HepG2 (cell line): ENCODE results near the gene ATP2C2. TPM values are rescaled to one million over a fixed set of nuclear protein-coding genes. Genes with fewer than 3 reads are reported as not detected.

Experiments
- KDM3A ChIP-seq: IDR thresholded peaks from 2 replicates; pipeline ENCODE4 v1.6.1; 2018; ENCODE audit warnings: low read depth, missing compliant biosample characterization
- NRL ChIP-seq: sonication (generic); formaldehyde crosslinking; IDR thresholded peaks from 2 replicates; pipeline ENCODE4 v1.5.0; 2020; ENCODE audit warnings: missing genetic modification reagents, mild to moderate bottlenecking, moderate library complexity, borderline replicate concordance
- SALL2 ChIP-seq: sonication (generic); formaldehyde crosslinking; IDR thresholded peaks from 2 replicates; pipeline ENCODE4 v1.8.1; 2023; ENCODE audit warnings: mild to moderate bottlenecking, missing genetic modification reagents, inconsistent platforms
- ZBTB20 ChIP-seq: sonication (generic); formaldehyde crosslinking; IDR thresholded peaks from 2 replicates; pipeline ENCODE4 v1.8.1; 2023; ENCODE audit warnings: missing genetic modification reagents, low read depth, mild to moderate bottlenecking, borderline replicate concordance
- ZFP37 ChIP-seq: sonication (generic); formaldehyde crosslinking; IDR thresholded peaks from 2 replicates; pipeline ENCODE4 v1.4.0; 2020; ENCODE audit warnings: missing genetic modification reagents, borderline replicate concordance
- ZNF230 ChIP-seq: sonication (generic); formaldehyde crosslinking; IDR thresholded peaks from 2 replicates; pipeline ENCODE4 v1.4.0; 2020; ENCODE audit warnings: mild to moderate bottlenecking, missing genetic modification reagents
- ZNF367 ChIP-seq: sonication (generic); formaldehyde crosslinking; IDR thresholded peaks from 2 replicates; pipeline ENCODE4 v1.4.0; 2020; ENCODE audit warnings: missing genetic modification reagents, borderline replicate concordance
- ZNF550 ChIP-seq: sonication (generic); formaldehyde crosslinking; IDR thresholded peaks from 2 replicates; pipeline ENCODE4 v1.4.0; 2020; ENCODE audit warnings: mild to moderate bottlenecking, missing genetic modification reagents, borderline replicate concordance
- ZNF678 ChIP-seq: sonication (generic); formaldehyde crosslinking; IDR thresholded peaks from 2 replicates; pipeline ENCODE4 v1.4.0; 2020; ENCODE audit warnings: mild to moderate bottlenecking, missing genetic modification reagents
- polyA plus RNA-seq, 8 experiments: library from polyadenylated mRNA; depleted of rRNA in 3 of 8; stranded (reverse) in 7 of 8; unstranded in 1 of 8; fragments of >200 nt; fragmentation: Illumina TruSeq in 4 of 8; extraction: Trizol in 4 of 8; gene quantifications; 2 replicates each; pipeline versions ENCODE4 v1.2.1 to v1.2.3, GENCODE V29; 2011 to 2016; ENCODE audit warnings: low read depth in 4 of 8, missing spikeins in 1 of 8, mixed read lengths in 1 of 8; ENCODE audit not compliant: insufficient read depth in 1 of 8
- total RNA-seq, 5 experiments: library from RNA; depleted of rRNA; stranded (reverse); fragments of >200 nt; fragmentation: Illumina TruSeq; extraction: Trizol; gene quantifications; 2 replicates each; pipeline ENCODE4 v1.2.3, GENCODE V29; 2016; ENCODE audit warnings: low read depth in 1 of 5
- TF ChIP-seq, protein P1 (sequence below): sonication (generic); formaldehyde crosslinking; conservative IDR thresholded peaks from 2 replicates; pipeline ENCODE4 v1.8.0; 2022; ENCODE audit warnings: mild to moderate bottlenecking, moderate library complexity, missing genetic modification reagents
- TF ChIP-seq, protein P2 (sequence below), 2 experiments: sonication (generic) in 1 of 2; formaldehyde crosslinking in 1 of 2; IDR thresholded peaks; 2 replicates each; pipeline versions ENCODE4 v1.4.0 to v1.6.1; 2018 to 2020; ENCODE audit warnings: missing genetic modification reagents in 2 of 2, borderline replicate concordance in 1 of 2, low read depth in 1 of 2, mild to moderate bottlenecking in 1 of 2, missing biosample characterization in 1 of 2
- TF ChIP-seq, protein P3 (sequence below), 2 experiments: fragments of 450-650 bp in 1 of 2; sonication (generic) in 1 of 2; formaldehyde crosslinking in 1 of 2; IDR thresholded peaks; 2 replicates each; pipeline versions ENCODE4 v1.6.1 to v1.8.0; 2016 to 2022; ENCODE audit warnings: antibody characterized with exemption in 1 of 2, mild to moderate bottlenecking in 1 of 2, missing genetic modification reagents in 1 of 2
- TF ChIP-seq, protein P4 (sequence below): sonication (generic); formaldehyde crosslinking; IDR thresholded peaks from 2 replicates; pipeline ENCODE4 v1.5.0; 2020; ENCODE audit warnings: mild to moderate bottlenecking, missing genetic modification reagents, moderate library complexity

The ATP2C2 gene
- total and polyA plus RNA-seq, 2 of the 13 experiments (the other 11 are each of a cell fraction or from before 2014, with no cell fraction given) = 0.07 TPM; not detected in 1

DNA sequence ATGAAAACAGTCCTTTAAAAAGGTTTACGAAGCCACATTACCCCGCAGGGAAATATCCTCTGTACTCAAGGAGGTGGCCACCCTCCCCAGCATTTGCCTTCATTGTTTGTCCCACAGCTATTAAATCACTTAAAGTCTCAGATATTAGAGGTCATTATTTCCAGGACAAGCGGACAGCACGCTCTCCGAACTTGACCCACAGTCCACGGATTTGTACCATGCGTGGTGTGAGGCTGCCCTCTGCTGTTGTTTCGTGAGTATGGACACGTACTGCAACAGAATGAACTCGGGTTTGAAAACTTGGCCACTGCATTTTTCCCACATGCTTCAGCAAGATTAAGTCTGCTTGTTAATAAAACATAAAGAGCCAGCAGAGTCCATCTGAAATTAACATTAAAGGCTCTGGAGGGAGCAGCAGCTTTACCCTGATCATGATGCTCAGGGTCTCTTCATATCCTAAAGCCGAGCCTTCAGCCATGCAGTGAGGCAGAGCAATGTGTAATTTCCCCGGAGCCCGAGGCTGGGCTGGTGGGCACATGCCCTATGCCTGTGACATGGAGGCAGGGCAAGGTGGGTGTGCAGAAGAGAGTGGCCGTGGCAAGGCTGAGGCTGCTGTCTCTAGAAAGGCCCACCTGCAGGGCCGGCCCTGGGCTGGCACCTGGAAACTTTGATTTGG, 116.4 kb downstream of the ATP2C2 start (continued):
- TF ChIP-seq, protein P1, sequence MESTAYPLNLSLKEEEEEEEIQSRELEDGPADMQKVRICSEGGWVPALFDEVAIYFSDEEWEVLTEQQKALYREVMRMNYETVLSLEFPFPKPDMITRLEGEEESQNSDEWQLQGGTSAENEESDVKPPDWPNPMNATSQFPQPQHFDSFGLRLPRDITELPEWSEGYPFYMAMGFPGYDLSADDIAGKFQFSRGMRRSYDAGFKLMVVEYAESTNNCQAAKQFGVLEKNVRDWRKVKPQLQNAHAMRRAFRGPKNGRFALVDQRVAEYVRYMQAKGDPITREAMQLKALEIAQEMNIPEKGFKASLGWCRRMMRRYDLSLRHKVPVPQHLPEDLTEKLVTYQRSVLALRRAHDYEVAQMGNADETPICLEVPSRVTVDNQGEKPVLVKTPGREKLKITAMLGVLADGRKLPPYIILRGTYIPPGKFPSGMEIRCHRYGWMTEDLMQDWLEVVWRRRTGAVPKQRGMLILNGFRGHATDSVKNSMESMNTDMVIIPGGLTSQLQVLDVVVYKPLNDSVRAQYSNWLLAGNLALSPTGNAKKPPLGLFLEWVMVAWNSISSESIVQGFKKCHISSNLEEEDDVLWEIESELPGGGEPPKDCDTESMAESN = no peak
- TF ChIP-seq NRL (no peak), SALL2 (CRISPR knock-in tag) (no peak), ZNF367 (CRISPR knock-in tag) (no peak), ZFP37 (CRISPR knock-in tag) (no peak), ZNF550 (CRISPR knock-in tag) (no peak), KDM3A (CRISPR knock-in tag) (0 out of 2 replicates have a peak, but pooled peaks have one; percentile 41), ZBTB20 (CRISPR knock-in tag) (no peak), ZNF678 (CRISPR knock-in tag) (no peak), ZNF230 (CRISPR knock-in tag) (no peak)
- TF ChIP-seq, protein P2, sequence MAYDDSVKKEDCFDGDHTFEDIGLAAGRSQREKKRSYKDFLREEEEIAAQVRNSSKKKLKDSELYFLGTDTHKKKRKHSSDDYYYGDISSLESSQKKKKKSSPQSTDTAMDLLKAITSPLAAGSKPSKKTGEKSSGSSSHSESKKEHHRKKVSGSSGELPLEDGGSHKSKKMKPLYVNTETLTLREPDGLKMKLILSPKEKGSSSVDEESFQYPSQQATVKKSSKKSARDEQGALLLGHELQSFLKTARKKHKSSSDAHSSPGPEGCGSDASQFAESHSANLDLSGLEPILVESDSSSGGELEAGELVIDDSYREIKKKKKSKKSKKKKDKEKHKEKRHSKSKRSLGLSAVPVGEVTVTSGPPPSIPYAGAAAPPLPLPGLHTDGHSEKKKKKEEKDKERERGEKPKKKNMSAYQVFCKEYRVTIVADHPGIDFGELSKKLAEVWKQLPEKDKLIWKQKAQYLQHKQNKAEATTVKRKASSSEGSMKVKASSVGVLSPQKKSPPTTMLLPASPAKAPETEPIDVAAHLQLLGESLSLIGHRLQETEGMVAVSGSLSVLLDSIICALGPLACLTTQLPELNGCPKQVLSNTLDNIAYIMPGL (CRISPR knock-in tag; IDR thresholded peaks at IDR 0.05; ENCODE audit: borderline replicate concordance in 1 of 2, low read depth in 1 of 2) = 0 out of 4 replicates have a peak, but pooled peaks of 1 of the 2 experiments have one; percentile 47
- TF ChIP-seq, protein P3, sequence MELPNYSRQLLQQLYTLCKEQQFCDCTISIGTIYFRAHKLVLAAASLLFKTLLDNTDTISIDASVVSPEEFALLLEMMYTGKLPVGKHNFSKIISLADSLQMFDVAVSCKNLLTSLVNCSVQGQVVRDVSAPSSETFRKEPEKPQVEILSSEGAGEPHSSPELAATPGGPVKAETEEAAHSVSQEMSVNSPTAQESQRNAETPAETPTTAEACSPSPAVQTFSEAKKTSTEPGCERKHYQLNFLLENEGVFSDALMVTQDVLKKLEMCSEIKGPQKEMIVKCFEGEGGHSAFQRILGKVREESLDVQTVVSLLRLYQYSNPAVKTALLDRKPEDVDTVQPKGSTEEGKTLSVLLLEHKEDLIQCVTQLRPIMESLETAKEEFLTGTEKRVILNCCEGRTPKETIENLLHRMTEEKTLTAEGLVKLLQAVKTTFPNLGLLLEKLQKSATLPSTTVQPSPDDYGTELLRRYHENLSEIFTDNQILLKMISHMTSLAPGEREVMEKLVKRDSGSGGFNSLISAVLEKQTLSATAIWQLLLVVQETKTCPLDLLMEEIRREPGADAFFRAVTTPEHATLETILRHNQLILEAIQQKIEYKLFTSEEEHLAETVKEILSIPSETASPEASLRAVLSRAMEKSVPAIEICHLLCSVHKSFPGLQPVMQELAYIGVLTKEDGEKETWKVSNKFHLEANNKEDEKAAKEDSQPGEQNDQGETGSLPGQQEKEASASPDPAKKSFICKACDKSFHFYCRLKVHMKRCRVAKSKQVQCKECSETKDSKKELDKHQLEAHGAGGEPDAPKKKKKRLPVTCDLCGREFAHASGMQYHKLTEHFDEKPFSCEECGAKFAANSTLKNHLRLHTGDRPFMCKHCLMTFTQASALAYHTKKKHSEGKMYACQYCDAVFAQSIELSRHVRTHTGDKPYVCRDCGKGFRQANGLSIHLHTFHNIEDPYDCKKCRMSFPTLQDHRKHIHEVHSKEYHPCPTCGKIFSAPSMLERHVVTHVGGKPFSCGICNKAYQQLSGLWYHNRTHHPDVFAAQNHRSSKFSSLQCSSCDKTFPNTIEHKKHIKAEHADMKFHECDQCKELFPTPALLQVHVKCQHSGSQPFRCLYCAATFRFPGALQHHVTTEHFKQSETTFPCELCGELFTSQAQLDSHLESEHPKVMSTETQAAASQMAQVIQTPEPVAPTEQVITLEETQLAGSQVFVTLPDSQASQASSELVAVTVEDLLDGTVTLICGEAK (IDR thresholded peaks at IDR 0.05) = no peak
- TF ChIP-seq, protein P3 (CRISPR knock-in tag; IDR thresholded peaks at IDR 0.05) = no peak
- TF ChIP-seq, protein P4, sequence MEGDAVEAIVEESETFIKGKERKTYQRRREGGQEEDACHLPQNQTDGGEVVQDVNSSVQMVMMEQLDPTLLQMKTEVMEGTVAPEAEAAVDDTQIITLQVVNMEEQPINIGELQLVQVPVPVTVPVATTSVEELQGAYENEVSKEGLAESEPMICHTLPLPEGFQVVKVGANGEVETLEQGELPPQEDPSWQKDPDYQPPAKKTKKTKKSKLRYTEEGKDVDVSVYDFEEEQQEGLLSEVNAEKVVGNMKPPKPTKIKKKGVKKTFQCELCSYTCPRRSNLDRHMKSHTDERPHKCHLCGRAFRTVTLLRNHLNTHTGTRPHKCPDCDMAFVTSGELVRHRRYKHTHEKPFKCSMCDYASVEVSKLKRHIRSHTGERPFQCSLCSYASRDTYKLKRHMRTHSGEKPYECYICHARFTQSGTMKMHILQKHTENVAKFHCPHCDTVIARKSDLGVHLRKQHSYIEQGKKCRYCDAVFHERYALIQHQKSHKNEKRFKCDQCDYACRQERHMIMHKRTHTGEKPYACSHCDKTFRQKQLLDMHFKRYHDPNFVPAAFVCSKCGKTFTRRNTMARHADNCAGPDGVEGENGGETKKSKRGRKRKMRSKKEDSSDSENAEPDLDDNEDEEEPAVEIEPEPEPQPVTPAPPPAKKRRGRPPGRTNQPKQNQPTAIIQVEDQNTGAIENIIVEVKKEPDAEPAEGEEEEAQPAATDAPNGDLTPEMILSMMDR = peak; percentile 95
